ENCODE results near the gene XAF1.

XAF1 gene

DNA sequence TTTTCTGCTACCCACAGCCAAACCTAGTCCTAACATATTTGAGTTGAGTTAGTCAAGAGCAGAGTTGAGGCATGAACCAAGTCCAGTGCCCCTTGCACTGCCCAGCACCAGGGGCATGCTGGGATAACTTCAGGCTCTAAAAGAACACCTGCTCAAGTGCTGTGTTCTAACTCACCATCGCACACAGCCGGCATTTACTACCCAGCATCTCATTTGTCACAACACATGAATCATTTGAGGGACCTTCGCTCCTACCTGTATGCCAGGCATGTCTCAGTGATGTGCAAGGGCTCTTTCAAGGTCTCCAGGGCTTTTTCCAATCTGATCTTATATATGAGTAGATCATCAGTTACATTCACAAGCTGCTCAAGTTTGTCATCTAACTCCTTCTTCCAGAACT is 63.1 kb downstream of the XAF1 start:
- H3K4me3 ChIP-seq (ENCODE audit: low read depth, low read length): no peak overlapping the region
- TF ChIP-seq, protein P1, sequence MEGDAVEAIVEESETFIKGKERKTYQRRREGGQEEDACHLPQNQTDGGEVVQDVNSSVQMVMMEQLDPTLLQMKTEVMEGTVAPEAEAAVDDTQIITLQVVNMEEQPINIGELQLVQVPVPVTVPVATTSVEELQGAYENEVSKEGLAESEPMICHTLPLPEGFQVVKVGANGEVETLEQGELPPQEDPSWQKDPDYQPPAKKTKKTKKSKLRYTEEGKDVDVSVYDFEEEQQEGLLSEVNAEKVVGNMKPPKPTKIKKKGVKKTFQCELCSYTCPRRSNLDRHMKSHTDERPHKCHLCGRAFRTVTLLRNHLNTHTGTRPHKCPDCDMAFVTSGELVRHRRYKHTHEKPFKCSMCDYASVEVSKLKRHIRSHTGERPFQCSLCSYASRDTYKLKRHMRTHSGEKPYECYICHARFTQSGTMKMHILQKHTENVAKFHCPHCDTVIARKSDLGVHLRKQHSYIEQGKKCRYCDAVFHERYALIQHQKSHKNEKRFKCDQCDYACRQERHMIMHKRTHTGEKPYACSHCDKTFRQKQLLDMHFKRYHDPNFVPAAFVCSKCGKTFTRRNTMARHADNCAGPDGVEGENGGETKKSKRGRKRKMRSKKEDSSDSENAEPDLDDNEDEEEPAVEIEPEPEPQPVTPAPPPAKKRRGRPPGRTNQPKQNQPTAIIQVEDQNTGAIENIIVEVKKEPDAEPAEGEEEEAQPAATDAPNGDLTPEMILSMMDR (IDR thresholded peaks at IDR 0.05; ENCODE audit: borderline replicate concordance, insufficient read depth, low read depth, low read length): no peak

DNA sequence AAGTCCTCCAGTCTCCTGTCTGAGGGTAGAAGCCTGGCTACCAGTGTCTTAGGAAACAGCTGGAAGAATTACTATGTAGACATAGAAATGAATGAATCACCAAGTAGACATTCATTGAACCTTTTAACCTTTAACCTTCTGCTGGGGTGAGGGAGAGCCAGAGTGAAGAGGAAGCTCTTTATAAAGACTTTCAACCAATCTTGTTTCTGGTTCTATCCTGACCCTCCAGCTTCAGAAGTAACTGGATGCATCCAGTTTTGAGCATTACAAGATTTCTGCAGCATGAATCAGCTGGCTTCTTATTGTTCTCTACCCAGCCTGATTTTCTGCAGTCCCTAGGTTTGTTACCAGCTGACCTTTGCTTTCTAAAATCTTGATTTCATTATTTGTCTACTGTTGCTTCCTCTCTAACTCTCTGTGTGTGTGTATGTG is 67.2 kb downstream of the XAF1 start:
- H3K4me3 ChIP-seq (ENCODE audit: low read depth, low read length): no peak overlapping the region
- TF ChIP-seq, protein P1 (IDR thresholded peaks at IDR 0.05; ENCODE audit: borderline replicate concordance, insufficient read depth, low read depth, low read length): no peak

Data from GM12875 (cell line).